Left renal cortex interstitium (tissue), 4 donors: ENCODE data around the gene CA12. TPM values are rescaled to one million over a fixed set of nuclear protein-coding genes. Genes with fewer than 3 reads are reported as not detected.
A peak's percentile ranks its signal among the peaks of the same experiment; 100 is the strongest.

Experiments used
- DNase-seq, 4 donors: peaks; one replicate each; pipeline ENCODE4 v3.0.0-alpha.2; 2013; ENCODE audit warnings: low read depth in 4 of 4, low spot score in 2 of 4, missing footprints in 1 of 4
- polyA plus RNA-seq, 4 donors: library from polyadenylated mRNA; unstranded; fragments of 120-200 nt; gene quantifications; one replicate each; pipeline ENCODE4 v1.2.1, GENCODE V29; 2013; ENCODE audit not compliant: insufficient read length in 4 of 4

The CA12 gene
- polyA plus RNA-seq, 4 donors, result 123 to 146 (median 129) TPM

DNA sequence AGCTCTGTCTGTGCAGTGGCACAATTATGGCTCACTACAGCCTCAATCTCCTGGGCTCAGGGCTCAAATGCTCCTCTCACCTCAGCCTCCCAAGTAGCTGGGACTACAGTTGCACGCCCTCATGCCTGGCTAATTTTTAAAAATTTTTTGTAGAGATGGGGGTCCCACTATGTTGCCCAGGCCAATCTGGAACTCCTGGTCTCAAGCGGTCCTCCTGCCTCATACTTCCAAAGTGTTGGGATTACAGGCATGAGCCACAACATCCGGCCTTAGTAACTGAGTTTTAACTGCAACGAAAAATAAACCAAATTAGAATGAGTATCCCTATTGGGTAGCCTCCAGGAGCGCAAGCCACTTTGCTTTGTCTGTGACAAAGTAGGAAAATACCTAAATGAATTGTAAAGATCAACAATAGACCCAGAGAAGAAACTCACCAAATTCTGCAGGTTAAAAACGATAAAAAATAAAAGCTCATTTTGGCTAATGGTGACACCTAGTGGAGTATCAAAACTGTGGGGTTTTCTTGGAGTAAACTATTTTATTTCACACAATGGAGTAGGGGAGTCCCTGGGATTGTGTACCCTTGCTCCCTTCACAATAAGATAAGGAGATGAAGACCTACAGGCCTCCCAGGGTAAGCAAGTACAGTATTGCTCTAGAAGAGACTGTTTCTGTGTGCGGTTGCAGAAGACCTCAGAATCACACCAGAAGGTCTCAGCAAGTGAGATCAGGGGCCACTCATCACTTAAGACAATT lies 21.0 kb upstream of the CA12 start:
- peak in 1 of 4 donors; percentile 49 for DNase-seq

DNA sequence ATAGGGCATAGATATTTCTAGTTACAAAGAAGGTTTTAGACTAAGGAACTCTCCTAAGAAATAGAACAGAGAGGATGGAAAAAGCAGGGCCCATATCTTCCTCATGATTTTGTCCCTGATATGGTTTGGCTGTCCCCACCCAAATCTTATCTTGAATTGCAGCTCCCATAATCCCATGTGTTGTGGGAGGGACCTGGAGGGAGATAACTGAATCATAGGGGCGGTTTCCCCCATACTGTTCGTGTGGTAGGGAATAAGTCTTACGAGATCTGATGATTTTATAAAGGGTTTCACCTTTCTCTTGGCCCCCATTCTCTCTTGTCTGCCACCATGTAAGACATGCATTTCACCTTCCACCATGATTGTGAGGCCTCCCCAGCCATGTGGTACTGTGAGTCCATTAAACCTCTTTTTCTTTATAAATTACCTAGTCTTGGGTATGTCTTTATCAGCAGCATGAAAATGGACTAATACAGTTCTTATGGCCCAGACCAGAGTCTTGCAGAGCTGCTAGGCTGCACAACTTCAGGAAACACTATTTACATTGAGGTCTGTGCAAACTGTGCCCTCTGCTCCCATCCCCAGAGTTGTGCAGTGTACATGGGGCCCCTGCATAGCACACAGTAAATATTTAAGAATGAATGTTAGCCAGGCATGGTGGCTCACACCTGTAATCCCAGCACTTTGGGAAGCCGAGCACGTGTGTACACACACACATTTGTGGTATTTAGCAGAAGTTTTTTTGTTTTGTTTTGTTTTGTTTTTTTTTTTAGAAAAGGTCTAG lies 20.3 kb upstream of the CA12 start:
- DNase-seq, result no peak

DNA sequence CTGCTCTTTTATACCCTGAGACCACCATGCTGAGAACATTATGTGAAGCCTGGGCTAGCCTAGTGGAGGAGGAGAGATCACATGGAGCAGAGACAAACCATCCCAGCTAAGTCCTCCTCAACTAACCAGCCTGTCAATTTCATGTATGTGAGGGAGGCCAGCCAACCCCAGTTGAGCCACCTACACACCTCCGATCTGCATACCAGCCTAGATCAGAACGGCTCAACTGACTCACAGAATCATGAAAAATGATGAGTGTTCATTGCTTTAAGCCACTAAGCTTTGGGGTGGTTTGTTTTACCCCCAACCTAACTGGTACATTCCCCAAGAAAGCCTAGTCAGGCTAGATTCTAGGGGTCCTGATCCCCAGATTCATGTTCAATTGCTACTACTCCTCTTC lies 19.4 kb upstream of the CA12 start:
- no peak for DNase-seq

DNA sequence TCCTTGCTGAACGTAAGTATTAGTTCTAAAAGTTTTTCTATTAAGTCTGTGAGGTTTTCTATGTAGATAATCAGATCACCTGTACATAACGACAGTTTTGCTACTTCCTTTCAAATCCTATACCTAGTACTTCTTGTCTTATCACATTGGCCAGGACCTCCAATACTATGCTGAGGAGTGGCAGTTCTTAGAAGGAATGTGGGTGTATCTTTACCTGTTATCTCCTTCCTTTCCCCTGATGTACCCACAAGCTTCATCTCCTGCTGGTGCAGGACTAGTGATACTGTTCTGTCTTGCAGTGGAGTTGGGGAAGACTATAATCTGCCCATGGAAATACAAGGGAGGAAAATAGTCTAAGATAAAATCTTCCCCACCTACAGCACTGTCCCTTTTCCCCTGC lies 16.8 kb upstream of the CA12 start:
- no peak for DNase-seq

DNA sequence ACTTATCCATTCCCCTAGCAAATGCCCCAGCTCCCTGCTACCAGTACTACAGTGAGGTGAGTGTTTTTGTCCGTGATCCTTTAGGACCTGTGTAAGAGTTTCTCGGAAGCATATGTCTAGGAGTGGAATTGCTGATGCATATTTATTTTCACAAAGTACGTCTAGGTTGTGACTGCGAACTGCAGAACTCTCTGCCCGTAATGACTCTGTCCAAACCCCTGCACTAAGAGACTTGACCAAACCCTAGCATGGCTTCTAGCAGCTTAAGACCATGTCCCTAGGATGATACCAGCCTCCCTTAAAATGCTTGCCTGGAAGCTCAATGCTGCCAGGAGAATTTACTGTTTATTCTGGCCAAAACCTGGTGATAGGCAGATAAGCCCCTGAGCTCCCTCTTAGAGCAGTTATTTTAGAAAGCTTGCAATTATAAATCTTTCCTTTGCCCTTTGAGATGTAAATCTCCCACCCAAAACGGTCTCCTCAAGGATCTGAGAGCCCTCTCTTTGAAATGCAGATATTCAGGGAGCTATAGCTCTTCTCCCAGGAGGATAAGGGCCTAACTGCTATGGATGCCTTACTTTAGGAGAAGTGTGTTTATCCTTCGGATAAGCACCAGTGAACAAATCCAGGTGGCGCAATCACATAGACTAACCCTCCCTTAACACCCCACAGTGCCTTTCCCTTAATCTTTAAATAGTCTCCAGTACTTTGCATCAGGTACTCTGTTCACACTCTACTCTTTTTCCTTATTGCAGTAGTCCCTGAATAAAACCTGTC lies 14.7 kb upstream of the CA12 start:
- DNase-seq, result no peak

DNA sequence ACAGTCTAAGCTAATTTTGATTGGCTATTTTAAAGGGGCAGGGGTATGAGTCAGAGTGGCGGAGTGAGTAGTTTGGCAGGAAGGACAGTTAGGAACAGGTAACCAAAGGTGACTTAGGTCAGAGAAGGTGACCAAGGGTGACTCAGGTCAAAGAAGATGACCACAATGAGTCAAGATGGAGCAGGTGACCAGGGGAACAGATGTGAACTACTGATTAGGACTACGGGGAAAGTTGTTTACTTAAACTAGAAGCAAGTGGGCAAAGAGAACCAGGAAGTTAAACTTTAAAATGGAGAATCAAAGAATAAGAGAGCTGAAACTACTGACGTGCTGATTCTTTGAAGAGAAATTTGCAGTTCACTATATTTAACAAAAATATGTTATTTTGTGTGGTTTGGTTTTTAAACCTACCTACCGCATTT lies 14.1 kb upstream of the CA12 start:
- DNase-seq, result no peak

DNA sequence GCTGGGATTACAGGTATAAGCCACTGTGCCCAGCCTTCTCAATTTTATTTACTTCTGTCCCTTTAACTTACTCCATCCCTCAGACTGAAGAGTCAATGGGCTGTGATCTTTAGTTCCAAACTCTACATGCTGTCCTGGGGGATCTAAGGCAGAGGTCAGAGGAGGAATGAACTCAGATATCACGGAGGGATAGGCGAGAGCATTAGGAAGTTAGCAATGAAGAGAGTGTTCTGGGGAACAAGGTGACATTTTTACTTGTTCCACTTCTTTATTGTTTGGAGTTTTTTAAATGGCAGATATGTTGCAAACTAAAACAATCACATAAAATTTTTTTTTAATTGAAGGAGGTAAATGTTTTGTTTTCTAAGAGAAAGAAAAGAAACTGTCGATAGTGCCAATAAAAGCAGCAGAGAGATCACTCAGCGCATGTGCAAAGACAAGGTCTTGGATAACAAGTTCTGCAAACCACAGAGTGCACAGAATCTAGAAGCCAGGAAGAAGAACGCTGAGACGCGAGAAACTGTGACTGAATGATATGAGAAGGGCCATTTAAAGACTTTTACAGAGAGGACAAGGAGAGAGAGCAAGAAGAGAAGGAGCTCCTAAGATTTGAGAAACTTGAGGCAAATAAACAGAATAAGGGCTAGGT lies 10.8 kb upstream of the CA12 start:
- DNase-seq, result no peak

DNA sequence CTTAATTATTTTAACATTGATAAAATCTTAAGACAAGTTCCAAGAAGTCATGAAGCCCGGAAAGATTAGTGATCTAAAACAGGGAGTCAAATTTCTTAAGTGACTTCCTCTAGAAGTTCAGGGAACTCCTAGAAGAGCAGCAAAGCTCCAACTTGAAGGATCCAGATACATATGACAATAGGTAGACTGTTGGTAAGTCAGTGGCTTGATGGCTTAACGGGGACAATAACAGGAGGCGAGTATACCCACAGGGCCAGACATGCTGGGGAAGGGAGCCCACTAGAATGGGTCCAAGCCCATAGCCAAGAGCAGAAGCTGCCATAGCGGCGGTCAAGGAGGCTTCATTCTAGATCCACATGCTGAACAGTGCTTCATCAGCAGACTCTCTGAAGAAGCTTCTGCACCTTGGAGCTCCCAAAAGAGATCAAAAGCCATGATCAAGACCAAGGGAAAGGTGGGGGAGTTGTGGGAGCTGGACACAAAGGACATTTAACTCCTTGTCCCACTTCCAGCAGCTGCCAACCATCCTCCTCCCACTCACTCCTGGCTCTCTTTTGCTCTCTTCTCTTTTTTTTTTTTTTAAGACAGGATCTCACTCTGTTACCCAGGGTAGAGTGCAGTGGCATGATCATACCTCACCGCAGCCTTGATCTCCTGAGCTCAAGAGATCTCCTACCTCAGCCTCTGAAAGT lies 10.2 kb upstream of the CA12 start:
- no peak for DNase-seq

DNA sequence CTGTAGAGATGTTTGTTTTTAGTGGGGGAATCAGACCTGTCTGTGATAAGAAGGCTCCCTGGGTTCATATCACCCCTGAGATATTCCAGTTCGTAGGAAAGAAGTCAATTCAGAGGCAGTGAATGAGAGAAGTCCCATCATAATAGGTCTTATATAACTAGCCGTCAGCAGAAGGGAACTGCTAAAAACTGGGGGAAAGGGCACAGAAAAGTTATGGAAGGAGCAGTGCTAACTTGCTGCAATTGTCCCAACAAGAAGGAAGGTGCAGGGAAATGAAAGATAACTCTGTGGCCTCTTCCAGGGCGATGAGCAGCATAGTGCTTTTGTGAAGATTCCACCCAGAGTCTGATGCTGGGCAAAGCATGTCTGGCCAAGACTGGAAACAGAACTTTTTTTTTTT lies 9.0 kb upstream of the CA12 start:
- no peak for DNase-seq

DNA sequence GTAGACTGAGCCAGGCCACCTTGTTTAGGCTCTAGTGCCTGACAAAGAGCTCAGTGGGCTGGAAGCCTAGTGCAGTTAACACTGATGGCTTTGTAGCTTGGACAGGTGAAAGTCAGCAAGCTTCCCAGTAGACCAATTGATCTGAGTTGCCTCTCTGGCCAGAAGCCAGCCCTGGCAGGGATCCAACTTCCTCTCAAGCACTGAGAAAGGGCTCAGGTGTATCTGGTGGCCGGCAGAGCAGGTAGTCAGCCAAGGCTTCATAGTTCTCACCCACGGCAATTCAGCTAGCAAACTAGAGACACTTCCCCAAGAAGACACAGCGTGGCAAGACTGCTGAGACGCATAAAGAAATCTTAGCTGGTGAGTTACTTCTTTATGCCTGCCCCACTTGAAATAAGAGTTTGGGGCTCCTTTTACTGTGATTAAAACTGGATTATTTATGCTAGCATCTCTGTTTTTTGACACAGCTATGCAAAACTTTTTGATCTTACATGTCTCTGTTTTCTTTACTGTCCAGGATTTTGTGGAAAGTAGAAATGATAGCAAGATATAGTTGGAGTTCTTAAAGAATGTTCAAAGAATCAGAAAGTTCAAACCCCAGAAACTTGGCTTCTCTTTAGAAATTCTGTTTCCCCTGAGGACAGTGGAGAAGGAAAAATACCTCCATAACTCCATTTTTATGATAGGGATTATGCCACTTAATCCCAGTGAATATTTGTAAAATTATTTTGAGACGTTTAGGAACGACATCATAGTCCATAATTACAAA lies 8.4 kb upstream of the CA12 start:
- no peak for DNase-seq

DNA sequence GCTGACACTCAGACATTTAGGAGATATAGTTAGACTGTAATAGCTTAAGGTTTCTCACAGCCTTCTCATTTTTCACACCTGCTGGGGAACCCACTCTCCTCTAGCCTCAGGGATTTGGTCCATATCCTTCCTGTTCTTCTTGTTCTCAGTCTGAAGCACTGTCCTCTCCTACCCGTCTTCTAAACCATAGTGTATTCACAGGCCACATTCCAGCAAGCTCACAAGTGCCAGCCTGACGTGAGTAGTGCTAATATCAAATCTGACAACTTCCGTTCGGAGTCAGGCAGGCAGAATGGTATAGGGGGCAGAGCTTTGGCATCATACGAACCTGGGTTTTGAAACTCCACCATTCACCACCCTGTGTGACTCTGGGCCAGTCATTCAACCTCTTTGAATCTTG lies 6.9 kb upstream of the CA12 start:
- no peak for DNase-seq

DNA sequence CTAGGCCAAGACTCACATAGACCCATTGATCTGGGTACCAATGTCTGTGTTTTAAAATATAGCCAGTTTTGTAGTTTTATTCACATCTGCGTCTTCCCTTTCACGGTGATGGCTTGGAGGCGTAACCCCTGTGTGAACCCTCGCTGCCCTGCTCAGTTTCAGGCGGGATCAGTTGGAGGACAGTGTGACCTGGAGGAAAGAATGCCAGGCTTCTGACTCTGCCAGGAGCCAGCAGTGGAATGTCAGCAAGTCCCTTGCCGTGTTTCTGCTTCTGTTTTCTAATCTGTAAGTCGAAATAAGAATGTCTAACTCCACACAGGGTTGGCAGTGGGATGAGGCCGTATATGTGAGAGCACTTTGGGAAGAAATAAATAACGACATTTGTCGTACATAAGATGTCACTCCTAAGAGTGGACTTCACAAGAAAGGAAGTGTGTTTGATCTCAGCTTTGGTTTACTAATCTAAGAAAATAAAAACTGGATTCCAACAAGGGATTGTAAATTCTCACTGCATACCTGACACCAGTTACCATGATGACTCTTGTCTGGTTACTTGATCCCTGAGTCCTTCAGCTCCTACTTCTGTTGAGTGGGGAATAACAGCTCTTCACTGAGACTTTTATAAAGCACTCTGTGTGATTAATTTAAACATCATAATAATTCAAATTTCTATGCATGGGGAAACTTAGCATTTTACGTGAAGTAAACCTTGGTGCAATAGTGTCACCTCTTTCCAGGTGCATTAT lies 6.3 kb upstream of the CA12 start:
- DNase-seq, result peak in 1 of 4 donors; percentile 32

DNA sequence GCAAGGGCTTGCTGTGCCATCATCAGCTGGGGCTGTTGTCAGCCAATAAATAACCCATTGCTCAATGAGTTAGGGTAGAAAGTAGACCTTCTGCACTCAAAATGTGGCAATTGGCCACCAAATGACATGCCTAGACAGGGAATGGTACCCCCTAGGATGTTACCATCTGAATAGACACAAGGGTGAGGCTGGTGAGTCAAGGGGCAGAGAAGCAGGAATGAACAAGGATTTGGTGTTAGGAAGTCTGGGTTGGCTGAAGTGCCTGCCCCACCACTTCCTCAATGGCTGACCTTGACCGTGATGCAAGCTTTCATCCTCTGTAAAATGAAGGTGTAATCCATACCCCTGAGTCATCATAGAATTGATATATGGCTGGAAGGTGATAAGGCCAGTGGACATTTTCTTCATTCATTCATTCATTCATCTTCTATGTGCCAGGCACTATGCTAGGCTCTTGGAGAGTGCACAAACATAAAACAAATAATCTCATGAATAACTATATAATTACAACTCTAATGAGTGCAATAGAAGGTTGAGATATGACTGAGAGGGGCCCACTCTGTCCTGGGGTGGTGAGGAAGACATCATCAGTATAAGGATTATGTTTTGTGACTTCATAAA lies 4.4 kb upstream of the CA12 start:
- DNase-seq, result no peak

DNA sequence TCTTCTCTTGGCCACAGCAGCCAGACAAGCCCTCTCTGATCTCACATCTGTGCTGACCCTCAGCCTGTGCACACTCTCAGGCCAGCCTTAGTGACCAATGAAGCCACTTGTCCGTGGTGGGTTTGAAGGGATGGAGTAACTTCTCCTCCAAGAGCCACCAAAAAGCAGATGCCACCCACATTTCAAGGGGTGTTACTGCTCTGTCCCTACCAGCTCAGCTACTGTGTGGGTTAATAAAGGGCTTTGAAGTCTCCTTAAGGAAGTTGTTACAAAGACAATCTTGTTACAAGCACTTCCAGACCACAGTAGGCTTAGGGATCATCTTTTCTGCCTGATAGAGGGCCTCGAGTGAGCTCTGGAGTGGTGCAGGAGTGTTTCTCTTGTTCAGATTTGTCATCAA lies 3.3 kb upstream of the CA12 start:
- DNase-seq, result no peak

DNA sequence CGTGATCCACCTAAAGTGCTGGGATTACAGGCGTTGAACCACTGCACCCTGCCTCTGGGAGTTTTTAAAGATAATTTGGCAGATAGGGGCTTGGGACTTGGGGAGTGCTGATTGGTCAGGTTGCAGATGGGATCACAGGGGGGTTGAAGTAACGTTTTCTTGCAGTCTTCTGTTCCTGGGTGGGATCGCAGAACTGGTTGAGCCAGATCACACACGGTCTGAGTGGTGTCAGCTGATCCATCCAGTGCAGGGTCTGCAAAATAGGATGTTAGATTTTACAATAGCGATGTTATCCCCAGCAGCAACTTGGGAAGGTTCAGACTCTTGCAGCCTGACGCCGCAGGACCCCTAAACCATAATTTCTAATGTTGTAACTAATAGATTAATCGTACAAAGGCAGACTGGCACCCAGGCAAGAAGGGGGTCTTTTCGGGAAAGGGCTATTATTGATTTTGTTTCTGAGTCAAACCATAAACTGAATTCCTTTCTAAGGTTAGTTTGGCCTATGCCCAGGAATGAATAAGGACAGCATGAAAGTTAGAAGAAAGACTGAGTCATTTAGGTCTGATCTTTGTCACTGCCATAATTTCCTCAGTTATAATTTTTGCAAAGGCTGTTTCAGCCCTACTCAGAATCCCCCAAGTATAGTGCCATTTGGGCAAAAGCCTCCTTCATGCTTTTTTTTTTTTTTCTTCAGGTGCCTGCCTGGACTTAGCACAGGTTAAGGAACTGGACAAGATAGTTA lies 1.5 kb upstream of the CA12 start:
- DNase-seq, result no peak

DNA sequence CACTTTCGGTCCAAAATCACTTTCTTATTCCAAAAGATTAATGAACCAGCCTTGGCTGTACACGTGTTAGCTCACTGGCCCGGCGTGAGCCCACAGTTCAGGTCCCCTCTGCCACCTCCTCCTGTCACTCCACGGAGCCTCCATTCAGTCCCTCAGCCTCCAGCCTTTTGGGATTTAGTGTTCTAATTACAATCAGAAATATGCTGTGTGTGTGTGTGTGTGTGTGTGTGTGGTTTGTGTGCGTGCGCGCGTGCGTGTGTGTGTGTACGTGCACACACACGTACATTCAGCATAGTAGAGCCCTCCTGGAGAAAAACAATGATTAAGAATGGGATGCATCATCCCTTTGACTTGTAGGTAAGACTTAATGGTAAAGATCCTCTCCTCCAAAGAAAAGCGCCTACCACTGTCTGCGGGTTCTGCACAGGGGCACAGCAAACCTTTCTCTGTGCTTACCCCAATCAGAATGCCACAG lies 801 bp downstream of the CA12 start:
- DNase-seq, result no peak

DNA sequence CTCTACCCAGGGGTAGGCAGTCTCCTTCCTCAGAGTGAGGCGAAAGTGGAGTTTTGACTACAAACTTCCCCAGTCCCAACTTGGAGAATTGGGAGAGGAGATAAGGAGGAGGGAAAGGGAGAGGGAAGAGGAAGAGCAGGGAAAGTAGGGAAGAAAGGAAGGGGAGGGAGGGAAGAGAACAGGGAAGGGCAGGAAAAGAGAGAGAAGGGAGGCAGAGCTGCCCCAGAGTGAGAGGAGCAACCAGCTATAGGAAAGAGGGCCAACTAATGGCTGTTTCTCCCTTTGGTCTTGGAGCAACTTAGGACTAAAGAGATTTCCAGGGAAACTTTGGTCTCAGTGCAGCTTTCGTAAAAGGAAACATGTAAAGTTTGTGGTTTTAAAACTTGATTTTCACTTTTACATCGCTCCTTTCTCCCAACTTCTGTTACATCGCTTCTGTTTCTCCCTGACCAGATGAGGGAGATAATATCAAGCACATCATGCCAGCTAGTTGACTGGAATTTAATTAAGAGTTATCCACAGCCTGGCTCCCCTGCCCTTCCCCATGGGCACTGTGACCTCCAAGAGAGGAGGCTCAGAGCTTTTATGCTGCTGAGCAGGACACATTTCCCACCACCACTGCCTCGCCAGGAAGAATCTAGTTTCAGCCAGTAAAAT lies 1.4 kb downstream of the CA12 start:
- no peak for DNase-seq
